ENCODE results near the gene GSTA2. TPM values are rescaled to one million over a fixed set of nuclear protein-coding genes. Genes with fewer than 3 reads are reported as not detected.
"Not testable (repeated sequence)": the region's sequence is repeated elsewhere in the genome, so short reads cannot be mapped to it uniquely, and the experiment has no call there.

Gene GSTA2
- total RNA-seq, 1 donor from 2014 or later, result not detected

DNA sequence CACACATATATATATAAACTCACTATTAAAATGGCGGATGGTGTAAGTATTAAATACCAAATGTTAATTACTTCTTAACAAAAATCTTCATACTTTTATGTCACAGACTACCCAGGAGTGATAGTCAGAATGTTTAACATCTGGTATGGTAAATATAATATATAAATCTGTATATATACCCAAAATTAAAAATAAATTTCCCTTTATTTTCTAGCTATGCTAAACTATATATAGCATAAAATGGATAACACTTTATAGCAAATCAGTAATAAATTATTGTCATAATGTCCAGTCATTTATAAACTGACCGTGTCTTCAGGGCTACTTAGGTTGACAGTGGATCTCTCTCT, 37.1 kb downstream of the GSTA2 start:
- DNase-seq (ENCODE audit: low read depth), result no peak
- TF ChIP-seq, protein P1, sequence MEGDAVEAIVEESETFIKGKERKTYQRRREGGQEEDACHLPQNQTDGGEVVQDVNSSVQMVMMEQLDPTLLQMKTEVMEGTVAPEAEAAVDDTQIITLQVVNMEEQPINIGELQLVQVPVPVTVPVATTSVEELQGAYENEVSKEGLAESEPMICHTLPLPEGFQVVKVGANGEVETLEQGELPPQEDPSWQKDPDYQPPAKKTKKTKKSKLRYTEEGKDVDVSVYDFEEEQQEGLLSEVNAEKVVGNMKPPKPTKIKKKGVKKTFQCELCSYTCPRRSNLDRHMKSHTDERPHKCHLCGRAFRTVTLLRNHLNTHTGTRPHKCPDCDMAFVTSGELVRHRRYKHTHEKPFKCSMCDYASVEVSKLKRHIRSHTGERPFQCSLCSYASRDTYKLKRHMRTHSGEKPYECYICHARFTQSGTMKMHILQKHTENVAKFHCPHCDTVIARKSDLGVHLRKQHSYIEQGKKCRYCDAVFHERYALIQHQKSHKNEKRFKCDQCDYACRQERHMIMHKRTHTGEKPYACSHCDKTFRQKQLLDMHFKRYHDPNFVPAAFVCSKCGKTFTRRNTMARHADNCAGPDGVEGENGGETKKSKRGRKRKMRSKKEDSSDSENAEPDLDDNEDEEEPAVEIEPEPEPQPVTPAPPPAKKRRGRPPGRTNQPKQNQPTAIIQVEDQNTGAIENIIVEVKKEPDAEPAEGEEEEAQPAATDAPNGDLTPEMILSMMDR (conservative IDR thresholded peaks at IDR 0.05; ENCODE audit: low read depth, low read length), result no peak
- no peak overlapping the region for H3K4me3 ChIP-seq (ENCODE audit: low read depth, low read length)

DNA sequence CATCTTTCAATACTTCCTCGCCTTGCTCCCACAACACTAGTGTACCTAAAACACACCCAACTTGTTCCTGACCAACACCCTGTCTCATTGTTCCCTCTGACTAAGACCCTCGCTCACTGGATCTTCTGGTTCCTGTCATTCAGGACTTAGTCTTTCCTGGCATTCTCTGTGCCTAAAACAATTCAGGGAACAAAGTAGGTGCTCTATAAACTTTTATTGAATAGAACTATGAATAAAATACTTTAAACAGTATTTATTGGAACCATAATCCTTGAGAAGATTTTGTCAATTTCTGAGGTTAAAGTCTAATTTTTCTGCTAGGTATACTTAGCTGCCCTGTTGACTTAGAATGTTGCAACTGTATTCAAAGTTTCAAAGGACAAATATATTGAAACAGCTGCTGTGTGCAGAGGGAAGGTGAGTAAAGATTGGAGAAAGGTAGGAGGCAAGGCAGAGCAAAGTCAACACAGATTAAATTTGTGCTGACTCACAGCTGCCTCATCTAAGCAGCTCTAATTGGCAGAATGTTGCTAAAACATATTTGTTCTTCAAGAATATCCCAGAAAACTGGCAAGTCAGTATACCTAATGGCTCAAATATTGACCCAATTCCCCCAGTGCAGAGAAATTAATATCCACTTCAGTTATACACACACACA, 37.6 kb downstream of the GSTA2 start:
- H3K4me3 ChIP-seq (ENCODE audit: low read depth, low read length), result no peak overlapping the region
- no peak for DNase-seq (ENCODE audit: low read depth)
- TF ChIP-seq, protein P1 (conservative IDR thresholded peaks at IDR 0.05; ENCODE audit: low read depth, low read length), result no peak

DNA sequence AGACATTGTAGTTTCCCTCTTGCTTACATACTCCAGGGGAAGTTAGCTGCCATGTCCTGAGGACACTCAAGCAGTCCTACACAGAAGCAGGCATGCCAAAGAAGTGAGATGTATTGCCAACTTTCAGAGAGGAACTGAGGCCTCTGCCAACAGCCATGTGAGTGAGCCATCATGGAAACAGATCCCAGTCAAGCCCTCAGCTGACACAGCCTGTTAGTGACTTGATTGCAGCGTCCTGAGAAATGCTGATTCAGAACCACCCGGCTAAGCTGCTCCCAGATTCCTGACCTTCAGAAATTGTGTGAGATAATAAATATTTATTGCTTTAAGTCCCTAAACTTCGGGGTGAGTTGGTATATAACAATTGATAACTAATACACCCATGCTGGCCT, 38.1 kb downstream of the GSTA2 start:
- TF ChIP-seq, protein P1 (conservative IDR thresholded peaks at IDR 0.05; ENCODE audit: low read depth, low read length), result no peak
- DNase-seq (ENCODE audit: low read depth), result no peak
- H3K4me3 ChIP-seq (ENCODE audit: low read depth, low read length), result no peak overlapping the region

DNA sequence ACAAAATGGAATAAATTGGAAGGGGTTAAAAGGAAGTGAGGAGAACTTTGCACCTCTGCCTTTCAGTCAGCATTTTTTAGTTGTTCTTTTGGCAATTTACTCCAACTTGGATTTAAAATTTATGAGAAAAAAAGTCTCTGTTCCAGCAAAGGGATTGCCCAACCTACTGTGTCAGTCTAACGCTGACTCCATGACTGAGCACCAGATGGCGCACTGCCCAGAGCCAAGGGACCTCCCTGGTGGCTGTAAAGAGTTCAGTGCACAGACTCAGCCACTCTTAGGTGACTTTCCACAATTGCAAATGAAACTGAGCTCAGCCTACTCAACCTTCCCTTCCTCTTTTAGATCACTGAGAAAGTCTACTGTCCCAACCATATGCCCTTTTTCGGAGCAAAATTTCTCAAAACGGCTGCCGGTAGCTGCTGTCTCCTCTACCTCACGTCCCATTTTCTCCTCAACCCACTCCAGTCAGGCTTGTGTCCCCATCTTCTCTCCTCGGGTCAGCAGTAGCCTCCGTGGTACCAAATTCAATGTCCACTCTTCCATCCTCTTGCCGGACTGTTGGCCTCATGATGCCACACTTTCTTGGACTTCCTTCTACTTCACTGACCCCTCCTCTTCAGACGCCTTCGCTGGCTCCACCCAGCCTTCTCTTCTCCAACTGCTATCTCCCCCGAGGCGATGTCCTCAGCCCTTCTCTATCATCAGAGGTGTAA, 38.7 kb downstream of the GSTA2 start:
- no peak overlapping the region for H3K4me3 ChIP-seq (ENCODE audit: low read depth, low read length)
- no peak for DNase-seq (ENCODE audit: low read depth)
- TF ChIP-seq, protein P1 (conservative IDR thresholded peaks at IDR 0.05; ENCODE audit: low read depth, low read length), result peak; percentile 92

DNA sequence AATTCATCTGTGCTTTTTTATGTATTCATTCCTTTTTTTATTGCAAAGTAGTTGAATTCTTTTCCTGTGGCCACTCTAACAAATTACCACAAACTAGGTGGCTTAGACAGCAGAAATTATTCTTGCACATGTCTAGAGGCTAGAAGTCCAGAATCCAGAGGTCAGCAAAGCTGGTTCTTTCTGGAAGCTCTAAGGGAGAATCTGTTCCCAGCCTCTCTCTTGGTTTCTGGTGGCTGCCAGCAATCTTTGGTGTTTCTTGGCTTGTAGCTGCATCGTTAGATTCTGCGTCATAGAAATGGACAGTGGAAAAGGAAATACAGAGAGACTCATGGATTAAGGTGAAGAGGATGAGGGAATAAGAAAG, 39.3 kb downstream of the GSTA2 start:
- TF ChIP-seq, protein P1 (conservative IDR thresholded peaks at IDR 0.05; ENCODE audit: low read depth, low read length), result no peak
- peak; percentile 74 for DNase-seq (ENCODE audit: low read depth)
- H3K4me3 ChIP-seq (ENCODE audit: low read depth, low read length), result no peak overlapping the region

DNA sequence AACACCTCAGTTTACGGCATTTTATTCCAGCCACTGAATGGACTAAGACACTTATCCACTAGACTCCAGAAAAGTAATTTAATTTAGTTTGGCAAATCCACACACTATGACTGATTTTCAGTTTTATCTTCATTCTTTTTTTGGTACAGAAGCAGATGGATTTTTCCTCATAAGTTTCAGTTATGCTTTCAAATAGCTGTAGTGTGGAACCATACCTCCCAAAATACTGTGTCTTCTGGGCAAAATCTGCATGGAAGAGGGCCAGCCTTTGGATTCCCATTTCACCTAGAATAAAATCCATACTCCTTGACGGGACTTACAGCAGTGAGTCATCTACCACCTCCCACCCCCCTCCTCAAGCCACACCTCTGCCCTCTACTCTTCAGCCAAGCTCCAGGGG, 43.0 kb downstream of the GSTA2 start:
- no peak for DNase-seq (ENCODE audit: low read depth)
- TF ChIP-seq, protein P1 (conservative IDR thresholded peaks at IDR 0.05; ENCODE audit: low read depth, low read length), result no peak

DNA sequence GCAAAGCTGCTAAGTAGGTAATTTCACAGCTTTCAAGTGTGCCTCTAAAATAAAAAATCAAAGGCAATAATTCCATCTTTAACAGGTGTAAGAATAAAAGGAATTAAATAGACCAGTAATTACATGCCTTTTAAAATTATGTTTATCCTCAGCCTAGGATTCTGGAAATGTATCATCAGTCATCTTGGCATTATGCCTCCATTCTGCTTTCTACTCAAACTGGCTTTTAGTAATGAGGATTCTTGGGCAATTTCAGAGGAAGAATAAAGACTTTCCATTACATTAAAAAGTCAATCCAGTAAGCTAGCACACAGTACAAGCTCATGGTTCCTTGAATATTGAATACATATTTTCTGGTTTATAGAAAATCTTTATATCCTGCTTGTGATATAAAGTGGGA, 44.7 kb downstream of the GSTA2 start:
- no peak for DNase-seq (ENCODE audit: low read depth)
- no peak overlapping the region for H3K4me3 ChIP-seq (ENCODE audit: low read depth, low read length)

More for the DNA sequence above, 43.0 kb downstream of the GSTA2 start:
- no peak overlapping the region for H3K4me3 ChIP-seq (ENCODE audit: low read depth, low read length)

DNA sequence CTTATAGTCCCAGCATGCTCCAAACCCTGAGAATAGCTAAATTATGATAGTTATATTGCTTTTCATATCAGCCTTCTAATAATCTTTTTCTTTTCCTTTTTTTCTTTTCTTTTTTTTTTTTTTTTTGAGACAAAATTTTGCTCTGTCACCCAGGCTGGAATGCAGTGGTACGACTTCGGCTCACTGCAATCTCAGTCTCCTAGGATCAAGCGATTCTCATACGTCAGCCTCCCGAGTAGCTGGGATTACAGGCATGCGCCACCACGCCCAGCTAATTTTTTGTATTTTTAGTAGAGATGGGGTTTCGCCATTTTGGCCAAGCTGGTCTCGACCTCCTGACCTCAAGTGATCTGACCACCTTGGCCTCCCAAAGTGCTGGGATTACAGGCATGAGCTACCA, 48.5 kb downstream of the GSTA2 start:
- not testable (repeated sequence) for H3K4me3 ChIP-seq (ENCODE audit: low read depth, low read length); DNase-seq (ENCODE audit: low read depth)

More for the DNA sequence above, 44.7 kb downstream of the GSTA2 start:
- TF ChIP-seq, protein P1 (conservative IDR thresholded peaks at IDR 0.05; ENCODE audit: low read depth, low read length), result no peak
